SJSA1 (cell line): ENCODE results near the gene SF3B3. TPM values are rescaled to one million over a fixed set of nuclear protein-coding genes. Genes with fewer than 3 reads are reported as not detected.

ENCODE experiments used
- DNase-seq, 2 experiments: peaks; one replicate each; pipeline ENCODE4 v3.0.0-alpha.2; 2015 to 2020; ENCODE audit warnings: low spot score in 2 of 2, low read depth in 1 of 2
- H3K27ac ChIP-seq: fragments of 250-450 bp; sonication (Bioruptor Pico); 2 replicates; pipeline ENCODE4 v1.5.1; 2020; ENCODE audit warnings: mild to moderate bottlenecking, moderate library complexity
- H3K27me3 ChIP-seq: fragments of 250-450 bp; sonication (Bioruptor Pico); replicated peaks from 2 replicates; pipeline ENCODE4 v1.5.1; 2020; ENCODE audit warnings: mild to moderate bottlenecking, moderate library complexity
- H3K36me3 ChIP-seq: fragments of 250-450 bp; sonication (Bioruptor Pico); 2 replicates; pipeline ENCODE4 v1.5.1; 2020; ENCODE audit warnings: mild to moderate bottlenecking
- H3K4me1 ChIP-seq: fragments of 250-450 bp; sonication (Bioruptor Pico); replicated peaks from 2 replicates; pipeline ENCODE4 v1.6.1; 2021; ENCODE audit warnings: mild to moderate bottlenecking
- H3K4me3 ChIP-seq: fragments of 250-450 bp; sonication (Bioruptor Pico); 2 replicates; pipeline ENCODE4 v1.5.1; 2020; ENCODE audit warnings: mild to moderate bottlenecking
- H3K9me3 ChIP-seq: fragments of 250-450 bp; sonication (Bioruptor Pico); replicated peaks from 2 replicates; pipeline ENCODE4 v1.5.1; 2020; ENCODE audit warnings: mild to moderate bottlenecking
- total RNA-seq: library from RNA; depleted of rRNA; stranded (reverse); fragments of >200 nt; shearing (Covaris generic); gene quantifications from 2 replicates; pipeline ENCODE4 v1.2.3, GENCODE V29; 2014; rRNA removed

SF3B3 gene
- 126 and 170 TPM in 2 replicates for total RNA-seq

DNA sequence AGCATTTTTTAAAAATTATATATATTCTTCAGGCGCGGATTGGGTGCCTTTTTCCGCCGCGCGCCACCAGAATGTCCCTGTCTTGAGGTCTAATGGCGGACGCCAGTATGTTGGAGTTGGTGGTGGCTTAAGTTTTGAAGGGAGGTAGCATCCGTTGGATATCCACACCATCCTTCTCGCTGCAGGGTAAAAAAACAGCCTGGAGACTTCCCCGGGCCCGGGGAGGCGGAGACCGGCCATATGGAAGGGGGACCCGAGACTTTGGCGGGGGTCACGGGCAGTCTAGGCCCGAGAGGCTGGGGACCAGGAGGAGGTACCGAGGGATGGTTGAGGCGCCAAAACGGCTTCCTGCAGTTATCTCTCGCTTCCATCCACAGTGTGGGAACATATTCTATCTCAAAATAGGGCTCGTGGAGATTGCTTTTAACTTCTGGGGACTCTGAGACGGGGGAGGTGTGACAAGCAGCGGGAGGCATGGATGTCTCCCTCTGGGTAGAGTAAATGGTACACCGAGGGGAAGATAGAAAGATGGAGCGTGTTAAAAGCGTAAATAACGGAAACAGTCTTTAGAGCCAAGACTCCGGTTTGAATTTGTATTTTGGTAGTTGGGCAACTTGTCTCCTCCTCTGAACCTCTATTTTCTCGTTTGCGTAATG lies at the start of gene SF3B3:
TSS of gene SF3B3 (plus strand) at position 74 of the 656 bp plus-strand sequence. CDS start 2,841 bp downstream, outside the sequence.
- H3K27ac ChIP-seq: peak within 1 kb of the TSS; percentile 90
- H3K4me1 ChIP-seq: peaks cover 28% of the 10 kb centered on the region
- peak; percentile 73 to 96 for DNase-seq
- H3K4me3 ChIP-seq: peak within 1 kb of the TSS; percentile 70
- no peaks in the 10 kb centered on the region for H3K27me3 ChIP-seq
- H3K36me3 ChIP-seq: peaks cover 52% of the 10 kb centered on the region
- no peaks in the 10 kb centered on the region for H3K9me3 ChIP-seq

DNA sequence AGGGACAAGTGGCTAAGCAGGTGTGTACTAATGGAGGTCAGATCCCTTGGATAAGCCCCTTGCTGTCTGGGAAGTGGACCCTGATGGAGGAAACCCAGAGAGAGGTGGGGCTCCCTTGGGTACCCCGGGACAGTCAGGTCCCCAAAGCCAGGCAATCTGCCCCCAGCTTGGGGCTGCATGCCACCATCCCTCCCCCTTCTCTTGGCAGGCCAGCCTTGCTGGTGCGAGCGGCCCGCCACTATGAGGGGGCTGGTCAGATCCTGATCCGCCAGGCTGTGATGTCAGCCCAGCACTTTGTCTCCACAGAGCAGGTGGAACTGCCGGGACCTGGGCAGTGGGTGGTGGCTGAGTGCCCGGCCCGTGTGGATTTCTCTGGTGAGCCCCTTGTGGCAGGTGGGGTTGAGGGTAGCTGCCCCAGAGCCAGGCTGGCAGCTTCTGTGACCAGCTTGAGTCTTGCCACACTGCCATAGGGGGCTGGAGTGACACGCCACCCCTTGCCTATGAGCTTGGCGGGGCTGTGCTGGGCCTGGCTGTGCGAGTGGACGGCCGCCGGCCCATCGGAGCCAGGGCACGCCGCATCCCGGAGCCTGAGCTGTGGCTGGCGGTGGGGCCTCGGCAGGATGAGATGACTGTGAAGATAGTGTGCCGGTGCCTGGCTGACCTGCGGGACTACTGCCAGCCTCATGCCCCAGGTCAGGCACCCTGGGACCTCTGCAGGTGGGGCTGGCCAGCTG lies 49.1 kb upstream of the SF3B3 start:
- no peak for DNase-seq
- Histone ChIP-seq H3K36me3 (peaks cover 25% of the 10 kb centered on the region), H3K4me3 (no peak overlapping the region), H3K9me3 (no peaks in the 10 kb centered on the region), H3K27ac (no peak overlapping the region), H3K4me1 (peaks cover 15% of the 10 kb centered on the region), H3K27me3 (no peaks in the 10 kb centered on the region)

DNA sequence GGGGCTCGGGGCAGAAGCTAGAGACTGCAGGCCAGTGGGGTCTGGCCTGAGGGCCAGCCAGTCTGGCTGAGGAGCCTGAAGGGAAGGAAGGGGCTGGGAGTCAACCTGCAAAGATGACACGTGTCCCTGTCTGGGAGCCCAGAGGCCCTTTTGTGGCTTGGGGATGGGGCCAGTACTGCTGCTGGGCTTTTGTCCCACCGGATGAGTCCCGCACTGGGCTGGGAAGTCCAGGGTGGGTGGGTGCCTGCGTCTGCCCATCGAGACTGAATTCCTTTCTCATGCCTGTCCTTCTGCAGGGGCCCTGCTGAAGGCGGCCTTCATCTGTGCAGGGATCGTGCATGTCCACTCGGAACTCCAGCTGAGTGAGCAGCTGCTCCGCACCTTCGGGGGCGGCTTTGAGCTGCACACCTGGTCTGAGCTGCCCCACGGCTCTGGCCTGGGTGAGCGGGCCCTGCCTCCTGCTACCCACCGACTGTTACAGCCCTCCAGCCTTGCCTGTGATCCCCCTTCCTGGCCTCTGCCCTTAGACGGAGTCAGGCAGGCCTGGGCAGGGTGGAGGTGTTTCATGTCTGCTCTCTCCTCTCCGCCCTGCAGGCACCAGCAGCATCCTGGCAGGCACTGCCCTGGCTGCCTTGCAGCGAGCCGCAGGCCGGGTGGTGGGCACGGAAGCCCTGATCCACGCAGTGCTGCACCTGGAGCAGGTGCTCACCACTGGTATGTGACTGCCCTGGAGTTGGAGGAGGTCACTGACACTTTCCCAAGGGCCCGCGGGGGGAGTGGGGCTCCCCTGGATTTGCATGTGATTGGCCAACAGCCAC lies 48.4 kb upstream of the SF3B3 start:
- no peak for DNase-seq
- no peak overlapping the region for H3K27ac ChIP-seq
- no peak overlapping the region for H3K4me3 ChIP-seq
- peaks cover 15% of the 10 kb centered on the region for H3K4me1 ChIP-seq
- H3K36me3 ChIP-seq: peaks cover 33% of the 10 kb centered on the region
- no peaks in the 10 kb centered on the region for H3K9me3 ChIP-seq
- no peaks in the 10 kb centered on the region for H3K27me3 ChIP-seq

DNA sequence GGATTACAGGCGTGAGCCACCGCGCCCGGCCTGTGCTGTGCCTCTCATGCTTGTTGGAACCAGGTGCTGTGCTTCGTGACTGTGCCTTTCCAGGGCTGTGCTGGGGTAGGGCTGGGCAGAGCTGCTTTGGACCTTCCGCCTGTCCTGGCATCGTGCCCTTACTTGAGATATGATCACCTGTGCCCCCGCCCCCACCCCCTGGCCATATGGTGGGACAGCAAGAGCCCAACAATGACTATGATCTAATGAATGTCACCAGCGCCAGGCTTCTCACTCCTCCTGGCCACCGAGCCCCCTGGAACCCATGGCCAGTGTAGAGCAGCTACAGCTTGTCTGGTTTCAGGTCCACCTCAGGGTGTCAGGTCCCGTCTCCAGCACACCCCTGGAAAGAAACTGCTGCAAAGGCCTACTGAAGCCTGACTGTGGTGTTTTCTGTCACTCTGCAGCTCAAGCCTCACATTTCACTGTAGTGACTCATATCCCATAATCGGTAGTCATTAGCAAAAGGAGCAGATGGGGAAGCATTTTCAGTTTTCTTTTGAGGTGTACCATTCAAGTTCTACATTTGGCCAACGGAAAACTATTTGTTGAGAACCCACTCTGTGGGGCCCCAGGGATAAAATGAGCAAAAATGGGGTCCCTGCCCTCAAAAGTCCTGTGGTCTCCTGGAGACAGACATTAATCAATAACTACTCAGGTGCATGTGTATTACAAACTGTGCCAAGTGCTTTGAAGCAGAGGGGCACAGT lies 47.2 kb upstream of the SF3B3 start:
- Histone ChIP-seq H3K4me1 (peaks cover 19% of the 10 kb centered on the region), H3K4me3 (no peak overlapping the region), H3K27ac (peak overlapping the region; percentile 64), H3K27me3 (no peaks in the 10 kb centered on the region), H3K36me3 (peaks cover 45% of the 10 kb centered on the region), H3K9me3 (no peaks in the 10 kb centered on the region)
- DNase-seq: peak; percentile 62 to 64

DNA sequence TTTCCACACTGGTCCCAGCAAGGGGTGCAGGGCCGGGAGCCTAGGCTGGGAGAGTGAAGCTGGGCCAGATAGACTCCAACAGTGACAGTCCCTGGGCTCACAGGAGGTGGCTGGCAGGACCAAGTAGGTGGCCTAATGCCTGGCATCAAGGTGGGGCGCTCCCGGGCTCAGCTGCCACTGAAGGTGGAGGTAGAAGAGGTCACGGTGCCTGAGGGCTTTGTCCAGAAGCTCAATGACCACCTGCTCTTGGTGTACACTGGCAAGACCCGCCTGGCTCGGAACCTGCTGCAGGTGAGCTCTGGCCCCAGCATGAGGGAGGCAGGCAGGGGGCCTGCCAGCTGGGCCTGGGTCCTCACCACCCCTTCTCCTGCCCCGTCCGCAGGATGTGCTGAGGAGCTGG lies 45.4 kb upstream of the SF3B3 start:
- DNase-seq: no peak
- H3K36me3 ChIP-seq: peaks cover 55% of the 10 kb centered on the region
- H3K27ac ChIP-seq: no peak overlapping the region
- no peak overlapping the region for H3K4me3 ChIP-seq
- H3K4me1 ChIP-seq: peaks cover 33% of the 10 kb centered on the region
- H3K9me3 ChIP-seq: 0 out of 2 replicates have a peak, but pooled peaks cover 3% of the 10 kb centered on the region
- H3K27me3 ChIP-seq: no peaks in the 10 kb centered on the region

DNA sequence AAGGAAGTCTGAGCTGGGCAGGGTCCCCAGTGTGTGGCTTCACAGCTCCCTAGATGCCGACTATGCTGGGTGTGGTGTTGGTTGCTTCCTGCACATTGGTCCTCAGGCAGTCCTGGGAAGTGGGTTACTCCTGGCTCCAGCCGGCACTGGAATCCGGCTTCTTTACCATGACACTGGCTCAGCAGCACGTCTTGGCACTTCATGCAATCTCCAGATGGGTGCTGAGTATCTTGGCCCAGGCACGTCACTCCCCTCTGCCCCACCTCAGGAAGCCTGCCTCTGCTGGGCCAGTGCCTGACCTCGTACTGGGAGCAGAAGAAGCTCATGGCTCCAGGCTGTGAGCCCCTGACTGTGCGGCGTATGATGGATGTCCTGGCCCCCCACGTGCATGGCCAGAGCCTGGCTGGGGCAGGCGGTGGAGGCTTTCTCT lies 44.7 kb upstream of the SF3B3 start:
- H3K27ac ChIP-seq: no peak overlapping the region
- peaks cover 40% of the 10 kb centered on the region for H3K4me1 ChIP-seq
- no peak overlapping the region for H3K4me3 ChIP-seq
- H3K27me3 ChIP-seq: no peaks in the 10 kb centered on the region
- peaks cover 62% of the 10 kb centered on the region for H3K36me3 ChIP-seq
- DNase-seq: peak in 1 of 2 experiments; percentile 42
- 0 out of 2 replicates have a peak, but pooled peaks cover 3% of the 10 kb centered on the region for H3K9me3 ChIP-seq

DNA sequence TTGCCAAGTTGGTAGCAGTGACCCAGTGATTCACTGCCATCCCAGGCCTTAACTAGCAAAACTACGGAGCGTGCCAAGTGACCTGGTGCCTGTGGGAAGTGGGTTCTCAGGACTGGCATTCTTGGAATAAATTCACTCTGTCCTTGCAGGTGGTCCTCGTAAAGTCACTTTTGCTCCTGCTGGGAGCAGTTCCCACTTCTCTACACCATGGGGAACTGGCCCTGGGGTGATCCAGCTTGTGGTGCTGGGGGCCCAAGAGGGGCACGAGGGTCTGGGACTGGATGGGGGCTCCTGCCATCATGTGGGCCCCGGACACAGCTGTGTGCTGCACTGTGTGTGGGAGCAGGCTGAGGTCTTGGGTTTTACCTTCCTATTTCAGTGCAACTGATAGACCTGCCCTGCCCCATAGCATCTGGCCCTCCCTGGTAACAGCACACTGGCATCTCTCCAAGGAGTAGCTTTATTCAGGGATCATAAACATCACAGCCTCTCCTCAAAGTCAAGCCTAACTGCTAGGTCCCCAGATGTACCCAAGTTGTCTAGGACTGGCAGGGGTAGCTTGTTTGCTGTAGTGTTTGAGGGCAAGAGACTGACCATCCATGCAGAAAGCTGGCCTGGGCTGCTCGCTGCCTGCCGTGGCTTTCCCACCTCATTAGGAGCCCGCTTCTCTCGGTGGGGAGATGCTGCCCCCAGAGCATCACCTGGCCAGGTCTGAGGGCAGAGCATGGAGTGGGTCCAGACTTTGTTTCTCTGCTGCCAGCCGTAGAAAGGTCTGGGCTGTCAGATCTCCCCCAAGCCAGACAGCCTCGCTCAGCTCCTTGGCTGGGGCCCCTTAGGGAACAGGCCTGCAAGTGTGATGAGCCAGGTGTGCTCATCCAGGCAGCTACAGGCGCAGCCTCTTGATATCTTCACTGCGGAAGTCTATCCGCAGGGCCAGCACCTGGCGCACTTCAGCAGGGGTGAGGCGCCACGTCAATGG lies 43.2 kb upstream of the SF3B3 start:
- Histone ChIP-seq H3K4me3 (no peak overlapping the region), H3K27me3 (no peaks in the 10 kb centered on the region), H3K36me3 (peaks cover 69% of the 10 kb centered on the region), H3K4me1 (peaks cover 41% of the 10 kb centered on the region), H3K27ac (no peak overlapping the region), H3K9me3 (0 out of 2 replicates have a peak, but pooled peaks cover 3% of the 10 kb centered on the region)
- DNase-seq: no peak

DNA sequence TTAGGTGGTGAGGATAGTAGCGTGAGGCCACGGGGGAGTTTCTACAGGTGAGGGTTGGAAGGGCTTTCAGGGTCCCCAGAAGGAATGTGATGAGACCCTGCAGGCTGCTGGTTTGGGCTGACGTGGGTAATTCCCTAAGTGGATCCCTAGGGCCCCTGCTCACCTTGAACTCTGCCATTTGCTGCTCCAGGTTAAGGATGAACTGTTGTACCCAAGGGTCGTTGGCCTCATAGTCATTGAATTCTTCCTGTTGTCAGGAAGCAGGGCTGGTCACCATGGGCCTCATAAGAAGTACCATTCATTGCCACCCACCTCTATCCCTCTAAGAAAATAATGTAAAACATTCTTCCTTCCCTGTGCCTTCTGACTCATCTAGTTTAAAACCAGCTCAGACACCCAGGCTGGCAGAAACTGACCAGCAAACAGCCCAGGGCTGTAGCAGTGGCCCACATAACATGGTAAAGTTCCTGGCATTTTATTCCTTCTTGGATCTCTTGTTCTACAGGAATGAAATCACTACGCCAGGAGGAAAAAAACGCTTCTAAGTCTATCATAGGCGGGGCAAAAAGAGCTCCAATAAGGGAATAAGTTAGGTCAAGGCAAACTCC lies 41.6 kb upstream of the SF3B3 start:
- Histone ChIP-seq H3K27me3 (no peaks in the 10 kb centered on the region), H3K9me3 (0 out of 2 replicates have a peak, but pooled peaks cover 3% of the 10 kb centered on the region), H3K4me3 (no peak overlapping the region), H3K36me3 (peaks cover 68% of the 10 kb centered on the region), H3K4me1 (peaks cover 30% of the 10 kb centered on the region), H3K27ac (peak overlapping the region; percentile 75)
- peak; percentile 79 to 85 for DNase-seq

DNA sequence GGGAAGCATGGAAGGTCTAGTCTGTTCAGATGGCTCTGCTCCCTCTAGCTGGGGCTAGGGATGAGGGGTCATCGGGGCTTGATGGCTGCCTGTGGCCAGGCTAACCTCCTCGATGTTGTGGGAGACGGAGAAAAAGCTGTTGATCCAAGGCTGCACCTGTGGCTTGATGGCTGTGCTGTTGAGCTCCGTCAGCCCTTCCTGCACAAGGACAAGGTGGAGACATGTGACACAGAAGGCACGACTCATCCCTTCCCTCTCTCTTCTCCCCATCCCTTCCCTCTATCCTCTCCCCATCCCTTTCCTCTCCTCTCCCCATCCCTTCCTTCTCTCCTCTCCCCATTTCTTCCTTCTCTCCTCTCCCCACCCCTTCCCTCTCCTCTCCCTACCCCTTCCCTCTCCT lies 41.0 kb upstream of the SF3B3 start:
- Histone ChIP-seq H3K4me3 (no peak overlapping the region), H3K27ac (peak overlapping the region; percentile 75), H3K9me3 (0 out of 2 replicates have a peak, but pooled peaks cover 3% of the 10 kb centered on the region), H3K27me3 (no peaks in the 10 kb centered on the region), H3K4me1 (peaks cover 26% of the 10 kb centered on the region), H3K36me3 (peaks cover 68% of the 10 kb centered on the region)
- DNase-seq: no peak

DNA sequence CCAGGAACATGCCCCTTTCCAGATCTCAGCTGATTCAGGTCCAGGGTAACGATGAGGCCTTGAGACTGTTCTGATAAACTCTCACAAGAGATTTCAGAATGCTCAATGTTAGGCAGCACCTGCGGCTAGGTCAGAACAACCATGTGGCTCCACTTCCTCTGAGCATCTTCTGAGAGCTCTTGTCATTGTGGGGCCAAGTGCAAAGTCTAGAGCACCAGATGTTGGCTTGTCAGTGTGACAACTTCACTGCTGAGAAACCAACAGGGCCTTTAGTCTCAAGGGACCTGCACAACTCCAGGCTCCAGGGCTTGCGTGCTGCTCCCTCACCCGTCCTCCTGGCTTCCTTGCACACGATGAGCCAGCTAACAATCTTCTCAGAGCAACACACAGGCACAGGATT lies 40.2 kb upstream of the SF3B3 start:
- Histone ChIP-seq H3K9me3 (0 out of 2 replicates have a peak, but pooled peaks cover 3% of the 10 kb centered on the region), H3K27me3 (no peaks in the 10 kb centered on the region), H3K4me3 (no peak overlapping the region), H3K4me1 (peaks cover 26% of the 10 kb centered on the region), H3K27ac (no peak overlapping the region), H3K36me3 (peaks cover 66% of the 10 kb centered on the region)
- no peak for DNase-seq

DNA sequence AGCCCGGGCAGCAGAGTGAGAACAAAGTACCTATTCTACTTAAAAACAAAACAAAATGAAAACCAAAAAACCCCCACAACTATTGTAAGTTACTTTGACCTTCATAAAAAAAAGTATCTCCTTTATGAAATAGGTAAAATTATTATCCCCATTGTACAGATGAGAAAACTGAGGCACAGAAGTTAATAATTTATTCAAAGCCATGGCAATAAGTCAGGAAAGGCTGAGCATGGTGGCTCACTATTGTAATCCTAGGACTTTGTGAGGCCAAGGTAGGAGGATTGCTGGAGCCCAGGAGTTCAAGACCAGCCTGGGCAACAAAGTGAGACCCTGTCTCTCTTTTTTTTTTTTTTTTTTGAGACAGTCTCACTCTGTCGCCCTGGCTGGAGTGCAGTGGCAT lies 38.7 kb upstream of the SF3B3 start:
- H3K27me3 ChIP-seq: no peaks in the 10 kb centered on the region

DNA sequence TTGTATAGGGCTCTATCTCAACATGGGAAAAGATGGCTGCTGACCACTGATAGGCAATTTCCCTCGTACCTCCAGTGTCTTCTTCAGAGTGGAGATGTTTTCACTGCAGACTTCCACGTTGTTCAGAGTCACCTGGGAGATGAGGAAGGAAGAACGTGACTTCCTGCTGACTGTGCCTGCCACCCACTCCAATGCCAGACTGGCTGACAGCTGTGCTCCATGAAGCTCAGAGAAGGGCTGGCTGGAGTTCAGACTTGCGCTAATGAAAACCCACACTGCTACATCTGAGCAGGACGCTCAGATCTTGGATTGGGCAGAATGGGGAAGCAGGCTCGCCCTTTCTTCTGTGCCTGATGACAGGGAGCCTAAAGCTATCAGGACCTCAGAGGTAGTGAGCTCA lies 33.4 kb upstream of the SF3B3 start:
- no peaks in the 10 kb centered on the region for H3K9me3 ChIP-seq
- no peaks in the 10 kb centered on the region for H3K27me3 ChIP-seq
- H3K4me3 ChIP-seq: no peak overlapping the region
- H3K36me3 ChIP-seq: peaks cover 46% of the 10 kb centered on the region
- H3K27ac ChIP-seq: no peak overlapping the region
- H3K4me1 ChIP-seq: no peaks in the 10 kb centered on the region
- DNase-seq: no peak

More for the DNA sequence above, 38.7 kb upstream of the SF3B3 start:
- peaks cover 59% of the 10 kb centered on the region for H3K36me3 ChIP-seq
- H3K27ac ChIP-seq: no peak overlapping the region
- 0 out of 2 replicates have a peak, but pooled peaks cover 3% of the 10 kb centered on the region for H3K9me3 ChIP-seq
- no peak for DNase-seq
- no peak overlapping the region for H3K4me3 ChIP-seq
- peaks cover 26% of the 10 kb centered on the region for H3K4me1 ChIP-seq
